Muscle of arm (tissue), 12 donors: ENCODE data around the gene D2HGDH. TPM values are rescaled to one million over a fixed set of nuclear protein-coding genes. Genes with fewer than 3 reads are reported as not detected.
"Not testable (repeated sequence)": the region's sequence is repeated elsewhere in the genome, so short reads cannot be mapped to it uniquely, and the experiment has no call there.

Source experiments
- DNase-seq: peaks from one replicate; pipeline ENCODE4 v3.0.0-alpha.2; 2013
- polyA plus RNA-seq, 12 donors: library from polyadenylated mRNA; unstranded; fragments of 120-200 nt; gene quantifications; one replicate each; pipeline ENCODE4 v1.2.1, GENCODE V29; 2013; ENCODE audit not compliant: insufficient read length in 12 of 12

D2HGDH gene
- polyA plus RNA-seq, 12 donors = 14.2 to 34.5 (median 19.8) TPM; not detected in 1

DNA sequence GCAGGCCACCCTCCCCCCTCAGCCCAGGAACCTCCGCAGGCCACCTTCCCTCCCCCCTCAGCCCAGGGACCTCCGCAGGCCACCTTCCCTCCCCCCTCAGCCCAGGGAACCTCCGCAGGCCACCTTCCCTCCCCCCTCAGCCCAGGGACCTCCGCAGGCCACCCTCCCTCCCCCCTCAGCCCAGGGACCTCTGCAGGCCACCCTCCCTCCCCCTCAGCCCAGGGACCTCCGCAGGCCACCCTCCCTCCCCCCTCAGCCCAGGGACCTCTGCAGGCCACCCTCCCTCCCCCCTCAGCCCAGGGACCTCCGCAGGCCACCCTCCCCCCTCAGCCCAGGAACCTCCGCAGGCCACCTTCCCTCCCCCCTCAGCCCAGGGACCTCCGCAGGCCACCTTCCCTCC, 71.8 kb downstream of the D2HGDH start:
- not testable (repeated sequence) for DNase-seq

- DNase-seq = no peak
Measured at GRCh38 chr2:241808051-241808720, 73.8 kb downstream of the D2HGDH start.

DNA sequence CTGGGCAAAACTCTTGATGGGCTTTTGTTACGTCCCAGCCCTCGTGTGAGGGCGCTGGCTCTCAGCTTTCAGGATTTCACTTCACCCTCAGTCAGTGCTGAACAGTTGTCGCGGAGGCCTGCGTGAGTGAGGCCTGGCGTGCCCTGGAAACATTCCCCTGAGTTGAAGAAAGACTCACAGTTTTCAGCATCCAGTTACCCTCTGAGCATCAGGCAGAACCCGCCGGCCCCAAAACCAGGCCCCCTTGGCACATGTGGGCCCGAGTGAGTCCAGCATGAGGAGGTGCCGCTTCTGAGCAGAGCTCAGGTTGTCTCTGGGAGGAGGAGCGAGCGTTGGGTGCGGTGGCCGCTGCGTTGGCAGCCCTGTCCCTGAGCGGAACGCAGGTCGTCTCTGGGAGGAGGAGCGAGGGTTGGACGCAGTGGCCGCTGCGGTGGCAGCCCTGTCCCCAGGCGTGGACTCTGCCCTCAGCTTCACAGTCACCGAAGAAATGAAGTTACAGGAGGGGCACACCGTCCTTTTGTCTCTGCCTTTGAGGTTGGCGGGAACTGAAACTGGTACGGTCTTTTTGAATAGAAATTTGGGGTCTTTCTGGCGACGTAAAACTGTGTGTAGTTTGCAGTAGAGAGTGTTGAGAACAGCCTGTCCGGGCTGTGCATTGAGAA, 74.4 kb downstream of the D2HGDH start, which contains the start of gene NEU4:
Gene NEU4 (plus strand): TSS at position 473 of the 662 bp plus-strand sequence. CDS start 5,292 bp downstream, outside the sequence.
- DNase-seq = no peak

- no peak for DNase-seq
Measured at GRCh38 chr2:241809383-241810306, 75.2 kb downstream of the D2HGDH start.

DNA sequence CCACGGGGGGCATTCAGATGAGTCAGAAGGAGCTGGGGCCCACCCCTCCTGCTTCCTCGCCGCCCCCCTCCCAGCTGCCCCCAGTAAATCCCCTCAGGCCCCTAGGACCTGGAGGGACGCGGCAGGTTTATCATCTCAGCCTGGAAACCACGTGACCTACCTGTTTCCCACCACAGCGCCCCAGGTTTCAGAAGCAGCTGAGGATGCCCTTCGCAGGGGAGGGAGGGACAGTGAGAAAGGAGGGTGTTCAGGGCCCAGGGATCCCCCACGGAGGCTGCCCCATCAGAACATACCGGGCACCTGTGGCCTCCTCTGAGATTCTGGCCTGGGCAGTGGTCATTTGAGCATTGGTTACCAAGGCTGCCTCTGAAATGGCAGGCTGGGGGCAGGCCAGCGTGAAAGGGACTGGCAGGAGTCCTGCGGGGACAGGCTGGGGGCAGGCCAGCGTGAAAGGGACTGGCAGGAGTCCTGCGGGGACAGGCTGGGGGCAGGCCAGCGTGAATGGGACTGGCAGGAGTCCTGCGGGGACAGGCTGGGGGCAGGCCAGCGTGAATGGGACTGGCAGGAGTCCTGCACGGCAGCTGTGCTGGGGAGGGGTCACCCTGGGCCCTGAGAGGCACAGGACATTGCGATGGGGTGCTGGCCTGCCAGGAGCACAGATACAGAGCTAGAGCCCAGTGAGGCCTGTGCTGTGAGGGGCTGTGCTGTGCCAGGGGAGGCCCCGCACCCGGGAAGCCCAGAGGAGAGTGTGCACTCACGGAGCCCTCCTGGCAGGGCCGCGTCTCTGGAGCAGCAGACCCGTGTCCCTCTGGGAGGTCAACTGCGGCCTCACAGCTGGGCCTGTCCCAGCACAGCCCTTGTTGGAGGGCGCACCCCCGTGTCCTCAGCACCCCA, 76.1 kb downstream of the D2HGDH start:
- no peak for DNase-seq

DNA sequence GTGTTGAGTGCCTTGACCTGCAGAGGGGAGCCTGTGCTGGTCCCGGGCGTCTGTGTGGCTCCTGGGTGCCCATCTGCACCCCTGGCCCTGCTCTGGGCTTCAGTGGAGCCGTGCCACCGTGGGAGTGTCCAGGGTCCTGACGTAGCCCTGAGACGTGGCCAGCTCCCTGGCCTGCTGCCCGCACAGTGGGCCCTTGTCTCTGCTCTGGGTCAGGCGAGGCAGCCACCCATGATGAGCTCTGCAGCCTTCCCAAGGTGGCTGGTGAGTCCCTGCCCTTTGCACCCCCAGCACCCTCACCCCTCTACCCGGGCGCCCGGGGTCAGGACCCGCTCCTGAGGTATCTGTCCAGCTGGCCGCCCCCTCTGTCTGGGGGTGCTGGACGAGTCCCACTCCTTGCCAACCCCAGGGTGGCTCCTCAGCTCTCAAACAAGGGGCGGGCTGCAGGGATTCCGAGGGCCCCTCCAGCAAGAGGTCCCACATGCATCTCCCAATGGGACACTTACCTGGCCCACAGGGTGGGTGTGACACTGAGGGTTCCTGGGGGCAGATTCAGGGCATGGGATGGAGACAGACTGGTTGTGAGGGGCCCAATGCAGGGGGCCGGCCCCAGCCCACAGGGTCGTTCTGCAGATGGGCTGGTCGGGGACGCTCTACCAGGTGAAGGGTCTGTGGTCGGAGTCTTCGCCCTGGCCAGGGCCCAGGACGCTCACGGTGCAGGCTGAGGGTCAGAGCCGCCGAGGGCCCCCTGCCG, 76.9 kb downstream of the D2HGDH start:
- DNase-seq = no peak

DNA sequence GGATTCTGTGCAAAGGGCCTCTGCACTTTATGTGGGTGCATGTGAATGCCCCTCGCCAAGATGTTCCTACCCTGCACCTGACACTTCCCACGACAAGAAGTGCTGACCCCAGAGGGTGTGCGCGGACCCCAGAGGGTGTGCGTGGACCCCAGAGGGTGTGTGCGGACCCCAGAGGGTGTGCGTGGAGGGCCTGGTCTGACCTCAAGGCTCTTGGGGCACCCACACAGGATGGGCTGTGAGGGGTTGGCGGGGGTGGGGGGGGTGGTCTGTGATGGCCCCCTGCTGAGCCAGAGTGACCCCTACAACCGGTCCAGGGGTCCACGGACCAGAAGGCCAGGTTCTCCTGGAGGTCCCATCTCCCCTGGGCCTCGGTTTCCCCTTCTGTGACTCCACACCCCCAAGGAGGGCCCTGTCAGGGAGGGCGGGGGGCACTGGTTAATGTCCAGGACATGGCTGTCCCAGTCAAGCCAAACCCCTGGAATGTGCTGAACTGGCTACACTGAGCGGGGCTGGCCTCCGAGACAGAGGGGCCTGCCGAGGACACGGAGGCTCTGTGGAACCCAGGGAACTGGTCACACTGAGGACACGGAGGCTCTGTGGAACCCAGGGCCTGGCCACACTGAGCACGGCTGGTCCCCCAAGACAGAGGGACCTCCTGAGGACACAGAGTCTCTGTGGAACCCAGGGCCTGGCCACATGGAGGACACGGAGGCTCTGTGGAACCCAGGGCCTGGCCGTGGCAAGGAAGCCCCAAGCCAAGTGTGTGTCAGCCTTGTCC, 77.7 kb downstream of the D2HGDH start:
- no peak for DNase-seq

- DNase-seq = no peak
Measured at GRCh38 chr2:241812730-241813643, 78.6 kb downstream of the D2HGDH start.

DNA sequence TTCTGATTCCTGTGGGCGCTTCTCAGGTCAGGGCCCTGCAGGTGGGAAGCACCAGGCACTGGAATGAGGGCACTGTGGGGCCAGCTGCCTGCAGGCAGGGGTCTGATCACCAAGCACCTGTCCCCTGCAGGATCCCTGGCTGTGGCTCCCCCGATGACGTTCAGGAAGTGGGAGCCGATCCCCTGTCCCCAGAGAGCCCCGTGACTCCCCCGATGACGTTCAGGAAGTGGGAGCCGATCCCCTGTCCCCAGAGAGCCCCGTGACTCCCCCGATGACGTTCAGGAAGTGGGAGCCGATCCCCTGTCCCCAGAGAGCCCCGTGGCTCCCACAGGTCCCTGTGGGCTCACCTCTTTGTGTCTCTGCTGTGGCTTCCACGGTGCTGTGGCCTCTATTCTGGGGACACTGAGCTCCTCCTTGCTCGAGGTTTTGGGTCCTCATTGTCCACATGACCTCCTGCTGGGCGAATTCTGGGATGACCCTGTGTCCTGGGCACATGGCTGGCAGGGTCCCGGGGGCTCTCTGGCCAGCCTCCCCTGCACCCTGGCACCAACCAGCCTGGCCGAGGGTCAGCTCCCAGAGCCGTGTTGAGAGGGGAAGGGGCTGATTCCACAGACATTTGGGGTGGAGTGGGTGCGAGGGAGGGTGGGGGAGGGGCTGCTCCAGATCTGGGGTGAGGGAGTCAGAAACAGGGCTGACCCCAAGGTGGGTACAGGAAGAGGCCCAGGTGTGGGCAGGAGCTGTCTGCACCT, 79.4 kb downstream of the D2HGDH start:
- DNase-seq = no peak

- DNase-seq = no peak
Measured at GRCh38 chr2:241814393-241814642, 79.9 kb downstream of the D2HGDH start.

- DNase-seq = no peak
Measured at GRCh38 chr2:241814643-241815476, 80.4 kb downstream of the D2HGDH start.

GRCh38 chr2:241815477-241816430, 81.3 kb downstream of the D2HGDH start:
- DNase-seq = no peak

GRCh38 chr2:241816431-241817121, 82.1 kb downstream of the D2HGDH start:
- no peak for DNase-seq

DNA sequence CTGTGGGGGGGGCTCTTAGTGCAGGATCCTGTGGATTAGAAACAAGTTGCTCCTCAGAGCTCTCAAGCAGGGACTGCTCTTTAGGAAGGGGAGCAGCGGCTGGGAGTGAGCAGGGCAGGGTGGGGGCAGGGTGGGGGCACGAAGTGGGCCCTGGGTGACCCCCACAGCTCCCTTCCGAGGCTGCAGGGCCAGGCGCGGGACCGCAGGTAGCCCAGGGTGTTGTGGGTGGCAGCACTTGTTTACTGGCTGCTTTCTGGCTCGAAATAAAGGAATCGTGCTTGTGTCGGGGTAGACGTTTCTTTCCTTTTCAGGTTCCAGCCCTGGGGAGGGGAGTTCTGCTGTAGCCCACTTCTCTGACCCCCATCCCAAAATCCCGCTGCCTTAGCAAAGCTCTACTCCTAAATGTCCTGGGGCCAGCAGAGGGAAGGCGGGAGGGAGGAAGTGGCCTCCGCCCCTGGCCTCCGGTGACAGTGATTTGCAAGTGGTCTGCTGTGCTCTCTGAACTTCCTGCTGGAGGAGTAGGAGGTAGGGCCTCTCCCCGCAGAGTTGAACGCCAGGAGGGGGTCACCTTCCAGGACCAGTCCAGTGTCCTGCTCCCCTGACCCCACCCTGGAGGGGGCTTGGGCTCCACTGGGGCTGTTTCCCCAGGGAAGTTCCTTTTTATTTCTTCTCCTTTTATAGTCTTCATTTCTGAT, 82.8 kb downstream of the D2HGDH start:
- no peak for DNase-seq

DNA sequence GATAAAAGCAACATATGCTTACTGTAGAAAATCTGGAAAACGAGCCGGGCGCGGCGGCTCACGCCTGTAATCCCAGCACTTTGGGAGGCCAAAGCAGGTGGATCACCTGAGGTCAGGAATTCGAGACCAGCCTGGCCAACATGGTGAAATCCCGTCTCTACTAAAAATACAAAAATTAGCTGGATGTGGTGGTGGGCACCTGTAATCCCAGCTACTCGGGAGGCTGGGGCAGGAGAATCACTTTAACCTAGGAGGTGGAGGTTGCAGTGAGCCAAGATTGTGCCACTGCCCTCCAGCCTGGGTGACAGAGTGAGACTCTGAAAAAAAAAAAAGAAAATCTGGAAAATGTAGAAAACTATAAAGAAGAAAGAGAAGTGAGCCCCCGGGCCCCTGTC, 83.4 kb downstream of the D2HGDH start:
- not testable (repeated sequence) for DNase-seq
